ENCODE results near the gene TMEM167B. TPM values are rescaled to one million over a fixed set of nuclear protein-coding genes. Genes with fewer than 3 reads are reported as not detected.
"Not testable (repeated sequence)": the region's sequence is repeated elsewhere in the genome, so short reads cannot be mapped to it uniquely, and the experiment has no call there.

Gene TMEM167B
- total RNA-seq, 2 experiments from 2014 or later = 21.8 to 23.4 TPM

- DNase-seq = no peak
Observed at GRCh38 chr1:109140392-109140791, 49.8 kb downstream of the TMEM167B start.

GRCh38 chr1:109142260-109142659 lies 51.7 kb downstream of the TMEM167B start:
- H3K9me3 Mint-ChIP-seq = no peaks in the 10 kb centered on the region
- H3K27ac Mint-ChIP-seq = no peak overlapping the region
- no peaks in the 10 kb centered on the region for H3K27me3 Mint-ChIP-seq
- no peak overlapping the region for H3K4me3 Mint-ChIP-seq
- ATAC-seq = no peak
- POLR2A ChIA-PET = interaction anchor here (1.2 kb wide), 1 partner anchor 83 kb away, joined by 3 read pairs; no protein-coding TSS in a partner anchor
- no peak for DNase-seq
- H3K4me1 Mint-ChIP-seq (ENCODE audit: low read depth) = no peaks in the 10 kb centered on the region
- no peak for TF ChIP-seq CTCF (IDR thresholded peaks at IDR 0.05)
- CTCF ChIA-PET = interaction anchor here (0.6 kb wide), 1 partner anchor 72 kb away, joined by 3 read pairs; no protein-coding TSS in a partner anchor
- intact Hi-C loops (cut with micrococcal nuclease) = no loop called here
- no peaks in the 10 kb centered on the region for H3K36me3 Mint-ChIP-seq (ENCODE audit: low read depth)

More at GRCh38 chr1:109140392-109140791, 49.8 kb downstream of the TMEM167B start:
- Mint-ChIP-seq H3K9me3 (no peaks in the 10 kb centered on the region), H3K4me3 (no peak overlapping the region), H3K36me3 (ENCODE audit: low read depth) (no peaks in the 10 kb centered on the region), H3K27ac (no peak overlapping the region), H3K4me1 (ENCODE audit: low read depth) (peaks cover 8% of the 10 kb centered on the region), H3K27me3 (no peaks in the 10 kb centered on the region)
- intact Hi-C loops (cut with micrococcal nuclease) = no loop called here
- ChIA-PET POLR2A (interaction anchor here (1.0 kb wide), 1 partner anchor 40 kb away, joined by 3 read pairs; no protein-coding TSS in a partner anchor), CTCF (interaction anchor here (1.4 kb wide), 1 partner anchor 14 kb away, joined by 3 read pairs; no protein-coding TSS in a partner anchor)
- TF ChIP-seq CTCF (IDR thresholded peaks at IDR 0.05) = no peak
- ATAC-seq = no peak

GRCh38 chr1:109142725-109143124 lies 52.2 kb downstream of the TMEM167B start:
- ATAC-seq; H3K9me3 Mint-ChIP-seq; H3K27ac Mint-ChIP-seq; intact Hi-C loops (cut with micrococcal nuclease); H3K27me3 Mint-ChIP-seq; H3K4me1 Mint-ChIP-seq (ENCODE audit: low read depth); DNase-seq; H3K4me3 Mint-ChIP-seq; H3K36me3 Mint-ChIP-seq (ENCODE audit: low read depth): not testable (repeated sequence)
- POLR2A ChIA-PET = interaction anchor here (1.2 kb wide), 1 partner anchor 83 kb away, joined by 3 read pairs; no protein-coding TSS in a partner anchor
- CTCF ChIA-PET = interaction anchor here (0.6 kb wide), 1 partner anchor 73 kb away, joined by 3 read pairs; no protein-coding TSS in a partner anchor

Other genes with a start within 250 kb of the TMEM167B start
- not detected for gene AKNAD1, start 233.7 kb upstream of the TMEM167B start, total RNA-seq
- gene GPSM2, start 213.8 kb upstream of the TMEM167B start, total RNA-seq = 10 to 100 TPM; 10.6 to 11.1 TPM
- 10 to 100 TPM; 14.3 to 15.2 TPM for gene CLCC1, start 127.3 kb upstream of the TMEM167B start, total RNA-seq
- 1 to 10 TPM; 7.2 to 8.4 TPM for gene WDR47, start 48.7 kb upstream of the TMEM167B start, total RNA-seq
- gene TAF13, start 14.8 kb upstream of the TMEM167B start, total RNA-seq = 10 to 100 TPM; 18.5 to 19.0 TPM
- gene ELAPOR1, start 23.4 kb downstream of the TMEM167B start, total RNA-seq = 1 to 10 TPM; 4.7 to 7.0 TPM
- gene SARS1, start 123.2 kb downstream of the TMEM167B start, total RNA-seq = 100 to 1,000 TPM; 226 to 228 TPM
- gene CELSR2, start 158.8 kb downstream of the TMEM167B start, total RNA-seq = 1 to 10 TPM; 2.7 to 3.1 TPM
- 10 to 100 TPM; 12.9 to 14.0 TPM for gene PSRC1, start 192.4 kb downstream of the TMEM167B start, total RNA-seq
- not detected for gene MYBPHL, start 216.2 kb downstream of the TMEM167B start, total RNA-seq

Measured in activated CD8-positive, alpha-beta T cell treated with anti-CD3 and anti-CD28 coated beads for 36 hours (primary cell).